ENCODE results near the gene ATP2B2.
"Not testable (repeated sequence)": the region's sequence is repeated elsewhere in the genome, so short reads cannot be mapped to it uniquely, and the experiment has no call there.

ATP2B2 gene

DNA sequence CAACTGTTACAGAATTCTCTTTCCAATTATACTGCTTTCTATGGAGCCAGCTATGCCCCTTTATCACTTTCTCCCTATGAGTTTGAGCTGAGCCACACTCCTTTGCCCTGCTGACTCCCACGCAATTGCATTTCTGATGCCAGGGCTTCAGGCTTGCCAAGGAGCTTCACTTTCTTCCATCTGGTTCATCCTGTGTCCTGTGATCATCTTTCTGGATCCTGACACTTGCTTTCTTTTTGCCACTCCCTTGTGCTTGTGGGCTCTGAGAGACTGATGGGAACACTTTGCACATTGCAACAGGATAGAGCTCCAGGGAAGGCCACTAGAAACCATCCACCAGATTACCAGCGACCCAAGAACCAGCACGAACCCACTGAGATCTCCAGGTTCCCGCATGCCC, 107.5 kb downstream of the ATP2B2 start:
- DNase-seq: no peak

DNA sequence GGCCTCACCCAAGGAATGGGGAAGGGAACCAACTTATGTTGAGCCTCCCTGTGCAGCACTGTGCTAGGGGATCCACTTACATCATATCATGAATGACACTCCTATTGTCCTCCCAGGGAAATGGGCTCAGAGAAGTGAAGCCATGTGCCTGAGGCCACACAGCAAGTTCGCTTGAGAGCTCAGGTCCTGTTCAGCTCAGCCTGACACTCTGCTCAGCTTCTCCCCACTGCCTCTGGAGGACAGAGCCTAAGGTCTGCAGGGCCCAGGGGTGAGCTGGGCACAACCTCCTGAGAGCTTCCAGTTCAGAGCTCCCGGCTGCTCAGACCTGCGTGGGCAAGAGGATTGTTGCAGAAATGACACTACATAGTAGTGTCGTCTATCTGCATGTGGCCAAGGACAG, 108.5 kb downstream of the ATP2B2 start:
- DNase-seq: no peak

DNA sequence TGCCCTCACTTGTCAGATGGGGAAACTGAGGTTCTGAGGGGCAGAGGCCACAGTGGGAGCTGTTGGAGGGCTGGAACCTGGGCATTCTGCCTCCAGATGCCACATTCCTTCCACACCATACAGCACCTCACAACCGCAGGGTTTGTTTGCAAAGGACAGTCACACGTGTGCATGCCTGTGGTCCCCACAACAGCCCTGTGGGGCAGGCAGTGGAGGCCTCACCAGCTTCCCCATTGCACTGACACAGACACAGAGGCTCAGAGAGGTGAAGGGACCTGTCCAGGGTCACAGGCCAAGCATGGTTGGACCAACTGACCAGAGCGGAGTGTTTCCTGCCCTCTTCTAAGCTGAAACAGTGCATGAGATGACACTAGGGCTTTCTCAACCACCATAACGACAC, 109.3 kb downstream of the ATP2B2 start:
- no peak for DNase-seq

GRCh38 chr3:10395671-10396070, 109.7 kb downstream of the ATP2B2 start:
- no peak for DNase-seq

DNA sequence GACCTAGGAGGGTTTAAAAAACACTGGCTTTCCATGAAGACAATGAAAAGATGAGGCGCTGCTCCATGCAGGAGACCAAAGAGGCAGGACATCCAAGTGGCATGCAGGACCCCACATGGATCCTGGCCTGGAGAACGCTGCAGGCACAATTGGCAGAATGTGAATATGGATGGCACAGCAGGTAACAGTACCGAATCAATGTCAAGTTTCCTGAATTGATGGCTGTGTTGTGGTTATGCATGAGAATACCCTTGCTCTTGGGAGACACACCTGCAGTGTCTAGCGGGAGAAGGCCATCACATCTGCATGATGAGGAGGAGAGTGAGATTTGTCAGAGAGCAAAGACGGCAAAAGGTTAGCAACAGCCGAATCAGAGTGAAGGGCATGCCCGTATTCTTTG, 110.2 kb downstream of the ATP2B2 start:
- no peak for DNase-seq

DNA sequence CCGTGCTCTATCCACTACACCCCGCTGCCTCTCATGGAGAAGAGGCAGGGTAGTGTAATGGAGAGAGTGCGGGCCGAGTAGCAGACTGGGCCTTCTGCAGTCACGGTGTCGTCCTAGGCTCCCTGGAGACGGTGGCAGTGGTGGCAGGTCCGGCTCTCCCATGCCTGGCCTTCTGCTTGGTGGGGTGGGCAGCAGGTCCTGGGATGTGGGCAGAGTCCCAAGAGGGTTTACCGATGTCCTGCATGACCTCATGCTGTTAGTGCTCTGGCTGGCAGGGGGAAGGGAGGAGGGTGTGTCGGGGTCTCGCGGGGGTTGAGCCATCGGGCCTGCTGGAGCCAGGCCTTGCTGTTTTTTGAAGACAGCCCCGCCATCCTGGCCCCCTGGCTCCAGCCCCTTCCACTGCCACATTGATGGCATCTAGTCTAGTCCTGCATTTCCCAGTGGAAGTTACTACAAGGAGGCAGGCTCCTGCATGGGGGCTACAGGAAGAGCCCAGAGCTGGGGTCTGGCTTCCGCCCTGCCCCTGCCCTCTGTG, 110.8 kb downstream of the ATP2B2 start:
- no peak for DNase-seq

DNA sequence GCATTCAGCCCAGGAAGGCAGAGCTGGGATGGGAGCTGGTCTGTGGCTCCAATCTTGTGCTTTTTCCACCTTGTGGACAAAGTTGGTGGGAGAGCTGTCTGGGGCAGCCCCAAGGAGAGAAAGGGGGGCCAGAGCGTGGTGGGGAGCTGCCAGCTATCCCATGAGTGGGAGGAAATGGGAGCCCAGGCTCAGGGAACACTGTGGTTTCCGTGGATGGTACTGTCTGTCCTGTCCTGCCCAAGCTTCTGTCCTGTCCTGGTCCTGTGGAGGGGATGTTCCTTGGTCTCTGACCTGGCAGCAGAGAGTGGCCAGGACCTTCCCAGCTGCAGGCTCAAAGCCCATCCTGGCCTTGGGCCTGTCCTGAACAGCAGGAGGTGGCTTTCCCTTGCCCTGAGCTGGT, 111.9 kb downstream of the ATP2B2 start:
- no peak for DNase-seq

GRCh38 chr3:10392906-10393461, 112.4 kb downstream of the ATP2B2 start:
- DNase-seq: no peak

DNA sequence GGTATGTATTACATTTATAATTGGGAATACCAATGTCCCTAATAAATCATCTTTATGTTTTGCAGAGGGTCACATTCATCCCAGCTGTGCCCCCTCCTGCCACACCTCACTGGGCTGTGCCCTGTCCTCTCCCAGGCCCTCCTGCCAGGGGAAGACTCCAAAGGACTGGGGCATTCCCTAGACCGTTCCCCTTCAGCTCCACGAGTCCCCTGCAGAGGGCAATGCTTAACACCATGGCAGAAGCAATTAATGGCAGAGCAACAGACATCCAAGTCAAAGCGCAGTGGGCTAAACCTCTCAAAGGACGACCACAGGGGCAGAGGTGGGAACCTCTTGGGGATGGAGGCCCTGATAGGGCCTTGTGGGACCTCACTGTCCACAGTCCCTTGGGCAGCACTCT, 113.1 kb downstream of the ATP2B2 start:
- DNase-seq: peak; percentile 14

DNA sequence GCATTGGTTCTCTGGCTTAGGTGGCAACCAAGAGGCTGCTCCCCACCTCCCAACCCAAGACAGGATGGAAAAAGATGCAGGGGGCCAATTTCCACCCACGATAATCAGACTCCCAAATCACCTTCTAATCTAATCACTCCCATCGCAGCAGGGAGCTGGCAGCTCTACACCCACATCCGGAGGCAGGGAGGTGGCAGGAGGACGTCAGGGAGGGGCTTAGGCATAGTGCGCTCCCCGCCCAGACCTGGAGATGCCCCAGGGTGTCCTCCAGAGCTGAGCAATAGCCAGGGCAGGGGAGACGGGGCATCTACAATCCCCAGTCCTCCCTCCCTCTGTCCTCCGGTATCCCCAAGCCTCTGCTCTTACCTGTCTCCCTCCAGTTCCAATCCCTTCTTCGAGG, 114.0 kb downstream of the ATP2B2 start:
- DNase-seq: peak; percentile 2

DNA sequence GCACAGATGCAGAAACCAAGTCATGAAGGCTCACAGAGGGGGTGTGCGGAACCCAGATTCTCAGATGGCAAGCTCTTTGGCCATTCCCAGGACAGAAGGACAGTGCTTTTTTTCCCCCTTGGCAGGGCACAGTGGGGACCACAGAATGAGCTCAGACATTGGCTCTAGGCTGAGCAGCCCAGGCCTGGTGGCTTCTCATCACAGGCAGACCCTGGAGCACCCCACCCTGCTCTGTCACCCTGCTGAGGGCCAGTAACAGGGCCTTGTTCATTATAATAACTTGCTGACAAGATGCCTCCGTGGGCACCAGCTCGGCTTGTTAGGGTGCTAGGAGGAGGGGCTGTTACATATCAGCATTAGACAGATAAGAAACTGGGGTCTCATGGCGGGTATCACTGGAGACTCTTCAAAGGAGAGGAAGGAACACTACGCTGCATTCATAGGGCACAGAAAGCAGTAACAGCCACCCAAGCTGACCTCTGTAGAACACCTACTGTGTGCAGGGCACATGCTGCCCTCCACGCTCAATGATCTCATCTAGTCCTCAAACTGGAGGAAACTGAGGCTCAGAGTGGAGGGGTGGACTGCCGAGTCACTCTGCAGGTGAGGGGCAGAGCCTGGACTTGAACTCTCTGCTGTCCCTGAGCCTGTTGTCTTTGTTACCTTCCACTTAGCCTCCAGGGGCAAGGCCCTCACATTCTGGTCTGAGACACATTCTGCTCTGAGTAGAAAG, 114.6 kb downstream of the ATP2B2 start:
- DNase-seq: no peak

- DNase-seq: no peak
These were observed 115.4 kb downstream of the ATP2B2 start for GRCh38 chr3:10389995-10390394.

DNA sequence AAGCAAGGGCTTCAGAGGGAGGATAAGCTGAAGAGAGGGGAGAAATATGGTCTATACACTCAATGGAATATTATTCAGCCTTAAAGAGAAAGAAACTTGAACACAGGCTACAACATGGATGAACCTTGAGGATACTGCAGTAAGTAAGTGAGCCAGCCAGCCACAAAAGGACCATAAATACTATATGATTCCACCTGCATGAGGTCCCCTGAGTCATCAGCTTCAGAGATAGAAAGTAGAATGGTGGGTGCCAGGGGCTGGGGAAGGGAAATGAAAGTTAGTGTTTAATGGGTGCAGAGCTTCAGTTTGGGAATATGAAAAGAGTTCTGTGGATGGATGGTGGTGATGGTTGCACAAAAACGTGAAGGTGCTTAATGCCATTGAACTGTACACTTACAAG, 116.0 kb downstream of the ATP2B2 start:
- DNase-seq: no peak

GRCh38 chr3:10387881-10388609, 117.3 kb downstream of the ATP2B2 start:
- DNase-seq: no peak

DNA sequence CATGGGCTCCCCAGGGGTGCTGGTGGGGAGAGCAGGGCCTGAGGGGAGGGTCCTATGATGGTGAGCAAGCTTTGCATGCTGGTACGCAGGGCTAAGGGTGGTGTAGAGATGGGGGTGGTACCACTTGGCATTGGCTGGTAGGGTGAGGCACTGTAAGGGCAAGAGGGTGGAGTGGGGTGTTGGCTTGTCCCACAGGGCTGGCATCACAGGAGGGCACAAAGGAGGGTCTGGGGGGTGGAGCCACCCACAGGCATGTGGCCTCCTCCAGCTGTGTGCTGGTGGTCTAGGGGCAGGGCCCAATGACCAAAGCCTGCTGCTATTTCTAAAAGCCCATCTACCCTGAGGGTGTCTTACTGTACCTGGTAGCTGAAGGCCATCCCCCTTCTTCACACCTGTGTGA, 119.3 kb downstream of the ATP2B2 start:
- DNase-seq: no peak

GRCh38 chr3:10384541-10385360, 120.6 kb downstream of the ATP2B2 start:
- no peak for DNase-seq

DNA sequence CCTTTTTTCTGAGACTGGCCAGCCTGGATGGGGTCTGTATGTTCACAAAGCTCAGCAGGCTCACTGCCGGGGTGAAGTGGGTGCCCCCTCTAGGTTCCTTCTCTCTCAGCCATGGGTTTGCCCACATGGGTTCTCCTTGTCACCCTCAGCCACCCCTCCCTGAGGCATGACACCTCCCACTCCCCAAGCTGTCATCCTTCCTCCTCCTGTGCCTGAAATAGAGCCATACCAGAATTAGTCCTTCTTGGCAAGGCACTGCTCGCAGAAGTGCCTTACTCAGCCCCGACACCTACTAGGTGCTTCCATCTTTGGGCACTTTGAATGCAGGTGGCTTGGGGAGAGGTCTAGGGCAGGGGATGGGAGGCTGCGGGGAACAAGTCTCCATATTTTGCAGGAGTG, 121.5 kb downstream of the ATP2B2 start:
- no peak for DNase-seq

- no peak for DNase-seq
These were observed 122.2 kb downstream of the ATP2B2 start for GRCh38 chr3:10382892-10383849.

DNA sequence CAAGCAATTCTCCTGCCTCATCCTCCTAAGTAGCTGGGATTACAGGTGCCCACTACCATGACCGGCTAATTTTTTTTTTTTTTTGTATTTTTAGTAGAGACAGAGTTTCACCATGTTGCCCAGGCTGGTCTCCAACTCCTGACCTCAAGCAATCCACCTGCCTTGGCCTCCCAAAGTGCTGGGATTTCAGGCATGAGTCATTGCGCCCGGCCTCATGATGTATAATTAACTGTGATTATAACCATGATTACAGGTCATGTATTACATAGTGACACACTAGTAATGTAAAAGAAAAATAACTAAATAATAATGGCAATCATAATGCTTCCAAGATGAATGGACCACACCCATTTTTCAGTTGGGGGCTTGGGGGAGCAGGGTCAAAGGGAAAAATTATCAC, 122.9 kb downstream of the ATP2B2 start:
- not testable (repeated sequence) for DNase-seq

DNA sequence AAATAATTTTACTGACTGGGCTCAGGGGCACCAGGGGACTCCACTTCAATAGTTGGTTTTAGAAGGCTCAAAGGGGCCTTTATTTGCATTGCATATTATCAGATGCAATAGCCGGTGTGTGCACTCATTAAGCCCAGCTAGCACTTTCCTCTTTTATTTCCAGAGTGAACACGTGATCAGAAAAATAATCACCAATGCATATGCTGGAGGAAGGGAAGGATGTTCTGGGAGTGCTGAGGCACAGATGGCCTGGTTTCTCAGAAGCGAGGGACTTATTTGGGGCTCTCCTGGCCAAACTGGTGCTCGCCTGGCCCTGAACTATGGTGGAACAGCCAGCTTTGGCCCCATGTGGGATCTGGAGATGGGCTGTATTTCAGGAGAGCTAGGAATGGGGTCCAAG, 124.0 kb downstream of the ATP2B2 start:
- no peak for DNase-seq

GRCh38 chr3:10380906-10381305, 124.5 kb downstream of the ATP2B2 start:
- no peak for DNase-seq

DNA sequence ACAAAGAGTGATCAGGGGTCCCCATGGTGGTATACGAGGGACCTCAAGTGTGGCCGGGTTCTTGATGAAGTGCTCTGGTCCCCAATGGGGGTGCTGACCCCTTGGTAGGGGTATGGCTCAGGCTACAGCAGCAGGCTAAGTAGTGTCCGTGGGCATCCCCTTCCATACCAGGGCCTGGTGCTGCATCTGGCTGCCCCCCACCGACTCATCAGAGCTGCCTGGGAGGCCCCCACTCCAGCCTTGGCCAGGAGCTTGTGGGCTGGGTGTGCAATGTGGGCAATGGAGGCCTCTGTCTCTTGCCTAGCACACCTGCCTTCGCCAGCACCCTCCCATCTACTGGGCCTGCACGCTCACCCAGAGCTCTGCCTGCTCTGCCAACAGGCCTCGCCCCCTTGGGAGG, 125.4 kb downstream of the ATP2B2 start:
- no peak for DNase-seq

All from NCI-H146 (cell line).